HG03432 (cell line): ENCODE results near the gene CCL11.

Experiments used
- ATAC-seq: cut with Tn5 transposase; IDR thresholded peaks from one replicate; pipeline ENCODE4 v1.9.1; 2021; ENCODE audit warnings: mild to moderate bottlenecking, moderate library complexity; ENCODE audit not compliant: unreplicated experiment

The CCL11 gene

DNA sequence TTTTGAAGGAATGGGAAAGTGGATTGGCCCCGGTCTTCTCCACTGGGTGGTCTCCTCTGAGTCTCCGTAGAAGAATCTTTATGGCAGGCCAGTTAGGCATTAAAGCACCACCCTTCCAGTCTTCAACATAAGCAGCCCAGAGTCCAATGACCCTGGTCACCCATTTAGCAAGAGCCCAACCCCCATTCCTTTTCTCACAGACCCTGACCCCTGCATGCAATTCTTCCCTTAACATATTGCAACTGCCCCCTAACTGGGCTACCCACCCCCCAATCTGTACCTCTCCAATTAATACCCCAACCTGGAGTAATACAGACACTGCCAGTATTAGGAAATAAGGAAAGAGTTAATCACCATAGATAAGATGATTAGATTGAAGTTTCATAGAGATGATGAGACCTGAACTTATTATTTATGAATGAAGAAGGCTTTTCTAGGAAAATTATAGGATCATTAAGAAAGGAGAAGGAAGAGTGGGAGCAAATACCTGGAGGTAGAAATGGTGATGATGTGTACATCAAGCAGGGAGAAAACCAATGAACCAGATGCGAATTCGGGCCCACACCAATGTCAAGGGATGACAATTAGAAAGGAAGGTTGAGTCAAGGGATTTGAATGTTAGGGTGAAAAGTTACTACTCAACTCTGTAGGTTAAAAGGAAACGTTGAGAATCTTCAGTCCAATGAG, 28.1 kb upstream of the CCL11 start:
- no peak for ATAC-seq

GRCh38 chr17:34257986-34258326, 27.6 kb upstream of the CCL11 start:
- ATAC-seq, result no peak

DNA sequence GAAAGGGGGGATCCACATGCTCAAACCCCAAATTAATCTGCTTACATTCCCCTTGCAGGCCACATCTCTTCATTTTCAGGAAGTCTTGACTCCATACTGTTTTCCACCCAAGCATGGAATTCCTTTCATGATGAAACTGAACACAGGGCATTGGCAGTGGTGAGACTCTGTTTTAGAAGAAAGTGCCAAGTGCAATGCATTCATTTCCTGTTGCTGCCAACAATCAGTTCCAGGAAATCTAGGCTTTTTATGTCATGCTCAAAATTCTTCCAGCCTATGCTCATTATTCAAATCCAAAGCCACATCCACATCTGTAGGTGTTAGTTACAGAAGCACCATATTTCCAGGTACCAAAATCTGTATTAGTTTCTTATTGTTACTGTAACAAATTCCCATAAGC, 26.4 kb upstream of the CCL11 start:
- no peak for ATAC-seq

DNA sequence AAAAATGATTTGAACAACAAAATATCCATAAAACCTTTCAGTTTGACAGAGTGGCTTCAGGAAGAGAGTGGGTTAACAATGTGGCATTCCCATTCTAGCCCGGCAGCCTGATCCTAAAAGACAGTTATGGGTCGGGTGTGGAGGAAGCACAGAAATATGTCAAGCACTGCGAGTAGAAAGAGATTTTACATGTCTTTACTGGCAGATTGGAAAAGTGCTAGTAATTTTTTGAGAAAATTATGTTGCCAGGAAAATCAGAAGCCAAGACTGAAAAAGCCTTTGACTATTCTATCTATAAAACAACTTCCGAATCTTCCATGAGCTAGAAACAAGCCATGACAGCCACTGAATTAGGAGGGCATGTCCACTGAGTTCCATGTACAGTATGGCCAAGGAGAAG, 24.7 kb upstream of the CCL11 start:
- no peak for ATAC-seq

GRCh38 chr17:34261568-34262337, 23.8 kb upstream of the CCL11 start:
- ATAC-seq, result no peak

- no peak for ATAC-seq
Measured at GRCh38 chr17:34265711-34266110, 19.8 kb upstream of the CCL11 start.

DNA sequence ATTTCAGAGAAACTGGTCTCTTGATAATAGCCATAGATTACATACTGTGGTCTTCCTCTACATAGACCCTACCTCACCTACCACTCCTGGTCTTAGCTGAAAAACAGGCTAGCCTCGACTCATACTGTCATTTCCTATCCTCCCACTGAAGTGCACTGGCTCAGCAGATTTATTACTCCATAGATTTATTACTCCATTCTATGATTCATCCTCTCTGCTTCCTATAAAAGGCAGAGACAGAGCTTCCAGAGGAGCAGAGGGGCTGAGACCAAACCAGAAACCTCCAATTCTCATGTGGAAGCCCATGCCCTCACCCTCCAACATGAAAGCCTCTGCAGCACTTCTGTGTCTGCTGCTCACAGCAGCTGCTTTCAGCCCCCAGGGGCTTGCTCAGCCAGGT, 15.6 kb upstream of the CCL11 start, which contains the start of gene CCL7:
CCL7 (plus strand) TSS at position 253 of the 400 bp plus-strand sequence; CDS start at position 323, 70 bp downstream.
- no peak for ATAC-seq

GRCh38 chr17:34275881-34276280, 9.7 kb upstream of the CCL11 start:
- ATAC-seq, result no peak

DNA sequence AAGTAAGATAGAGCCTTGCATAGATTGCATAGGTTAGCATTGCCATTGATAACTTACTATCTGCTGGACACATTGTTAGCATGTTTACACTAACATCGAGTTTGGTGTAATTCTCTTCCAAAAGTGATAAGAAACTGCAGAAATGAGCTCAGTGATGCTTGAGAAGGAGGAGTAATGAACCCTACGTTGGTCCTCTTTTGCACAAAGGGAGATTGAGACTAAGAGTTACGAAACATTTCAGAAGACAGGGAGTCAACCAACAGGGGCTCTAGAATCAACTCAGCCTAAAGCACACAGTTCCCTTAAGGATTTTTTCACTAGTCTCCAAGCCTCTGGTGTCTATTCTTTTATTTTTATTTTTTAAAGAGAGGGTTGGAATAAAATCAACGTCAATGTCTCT, 8.7 kb upstream of the CCL11 start:
- ATAC-seq, result no peak

DNA sequence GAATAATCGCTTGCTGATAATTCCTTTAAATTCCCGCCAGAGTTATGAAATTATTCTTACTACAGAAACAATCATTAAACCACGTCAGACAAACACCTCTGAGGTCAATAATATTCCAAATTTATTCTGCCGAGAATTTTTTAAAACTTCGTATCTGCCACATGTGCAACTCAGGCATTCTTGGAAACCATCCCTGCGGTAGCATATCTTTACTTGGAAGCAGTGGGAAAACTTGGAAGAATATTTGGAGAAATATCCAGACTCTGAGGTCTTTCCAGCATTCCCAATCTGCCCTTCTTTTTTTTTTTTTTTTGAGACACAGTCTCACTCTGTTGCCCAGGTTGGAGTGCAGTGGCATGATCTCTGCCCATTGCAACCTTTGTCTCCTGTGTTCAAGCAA, 2.0 kb upstream of the CCL11 start:
- ATAC-seq, result no peak

GRCh38 chr17:34287875-34288274, 2.3 kb downstream of the CCL11 start:
- no peak for ATAC-seq

DNA sequence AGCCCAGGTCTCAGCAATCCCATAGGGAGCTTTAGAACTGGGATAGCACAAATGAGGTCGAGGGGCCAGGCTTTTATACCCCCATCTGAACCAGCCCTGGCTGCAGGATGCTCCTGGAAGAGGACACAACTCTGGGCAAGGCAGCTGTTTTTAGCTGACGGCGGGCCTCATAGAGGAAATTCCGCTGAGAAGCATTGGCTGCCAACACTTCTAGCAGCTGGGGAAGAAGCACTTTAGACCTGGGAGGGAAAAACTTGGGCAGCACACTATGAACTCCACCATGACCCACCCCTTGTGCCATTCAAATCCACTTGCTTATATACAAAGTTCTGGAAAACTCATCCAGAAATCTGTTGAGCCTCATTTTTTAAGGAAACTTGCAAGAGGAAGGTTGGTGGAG, 5.0 kb downstream of the CCL11 start:
- ATAC-seq, result no peak

DNA sequence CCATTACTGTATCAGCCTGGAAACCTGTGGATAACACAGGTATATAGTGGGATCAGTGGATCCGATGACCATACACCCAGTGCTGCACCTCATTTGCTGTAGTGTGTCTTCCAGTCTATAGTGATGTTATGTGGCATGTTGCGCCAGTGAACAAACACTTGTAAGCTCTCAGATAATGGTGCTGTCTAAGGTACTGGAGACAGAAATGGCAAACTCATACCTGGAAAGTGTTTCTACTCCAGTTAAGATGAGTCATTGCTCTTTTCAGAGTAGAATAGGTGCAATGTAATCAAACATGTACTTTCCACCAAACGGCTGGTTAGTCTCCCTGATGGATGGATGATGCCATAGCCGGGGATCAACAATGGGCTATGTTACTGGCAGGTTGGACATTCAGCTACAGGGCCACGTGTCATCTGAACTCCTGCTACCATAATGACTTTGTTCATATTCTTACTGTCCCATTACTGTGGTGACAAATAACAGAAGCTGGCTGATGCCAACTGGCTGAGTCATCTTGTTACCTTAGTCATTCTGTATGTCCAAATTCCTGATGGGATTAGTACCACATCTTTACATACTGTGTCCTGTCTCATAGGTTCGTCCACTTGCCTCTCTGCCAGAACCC, 6.3 kb downstream of the CCL11 start:
- no peak for ATAC-seq

DNA sequence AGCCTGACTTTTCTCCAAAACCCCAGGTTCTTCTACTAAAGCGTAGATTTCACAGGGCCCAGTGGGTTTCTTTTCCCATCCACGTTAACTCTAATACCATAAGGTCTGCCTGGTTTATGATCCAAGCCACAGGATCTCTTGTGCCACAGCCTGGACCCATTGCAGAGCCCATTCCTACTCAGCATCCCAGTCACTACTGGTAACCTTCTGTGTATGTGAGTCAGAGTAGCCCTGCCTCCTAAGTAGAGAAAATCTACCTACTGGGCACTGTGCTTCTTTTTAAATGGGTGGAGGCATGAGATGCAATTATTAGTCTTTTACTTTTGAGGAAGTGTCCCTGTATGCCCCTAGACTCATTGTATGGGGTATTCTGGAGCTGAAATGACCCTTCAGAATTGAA, 13.5 kb downstream of the CCL11 start:
- no peak for ATAC-seq

GRCh38 chr17:34299956-34300577, 14.5 kb downstream of the CCL11 start:
- no peak for ATAC-seq

DNA sequence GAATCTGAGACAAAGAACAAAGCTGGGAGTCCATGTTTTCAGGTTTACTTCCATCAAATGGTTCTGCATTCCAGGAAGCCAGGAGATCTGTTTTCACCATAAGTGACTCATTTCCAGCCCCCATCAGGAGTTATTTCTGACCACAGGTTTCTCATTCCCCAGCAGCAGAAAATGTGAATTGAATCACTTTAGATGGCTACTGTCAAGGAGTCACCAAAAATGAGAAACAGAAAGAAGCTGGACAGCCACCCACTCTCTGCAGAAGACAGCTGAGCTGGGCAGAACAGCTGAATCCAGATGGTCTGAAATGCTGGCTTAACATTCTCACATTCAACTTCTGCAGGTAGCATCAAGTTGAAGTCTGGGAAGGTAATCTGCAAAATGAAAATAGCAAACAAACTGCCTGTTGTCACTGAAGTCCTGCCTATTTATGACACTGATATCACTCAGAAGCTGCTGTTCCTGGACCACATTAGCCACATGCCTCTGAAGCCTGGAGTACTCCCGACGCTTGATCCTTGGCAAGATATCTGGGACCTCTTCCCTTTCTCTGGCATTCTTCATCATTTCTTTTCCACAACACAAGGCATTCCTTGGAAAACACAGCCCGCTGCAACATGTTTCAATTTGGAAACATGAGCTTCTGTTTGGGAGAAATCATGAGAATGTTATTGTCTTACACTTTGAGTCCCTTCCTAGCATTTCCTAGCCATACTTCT, 15.3 kb downstream of the CCL11 start:
- ATAC-seq, result no peak

- no peak for ATAC-seq
Measured at GRCh38 chr17:34301986-34302385, 16.4 kb downstream of the CCL11 start.

DNA sequence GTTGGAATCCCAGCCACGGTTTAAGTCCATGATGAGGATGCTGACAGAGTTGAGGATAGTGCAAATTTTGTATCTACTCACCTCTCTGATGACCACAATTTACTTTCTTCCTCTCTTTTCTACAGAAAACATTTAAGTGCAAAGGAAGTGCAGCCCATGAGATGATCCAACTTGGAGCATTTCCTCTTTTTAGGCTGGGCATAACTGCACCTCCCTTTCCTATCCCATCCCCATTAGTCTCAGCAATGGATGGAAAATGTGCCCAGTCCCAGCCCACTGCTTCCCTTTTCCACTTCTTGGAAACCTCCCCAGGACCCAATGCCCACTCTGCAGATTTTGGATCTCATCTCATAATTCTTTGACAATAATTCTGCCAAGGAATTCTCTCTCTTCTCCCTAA, 17.1 kb downstream of the CCL11 start:
- no peak for ATAC-seq

DNA sequence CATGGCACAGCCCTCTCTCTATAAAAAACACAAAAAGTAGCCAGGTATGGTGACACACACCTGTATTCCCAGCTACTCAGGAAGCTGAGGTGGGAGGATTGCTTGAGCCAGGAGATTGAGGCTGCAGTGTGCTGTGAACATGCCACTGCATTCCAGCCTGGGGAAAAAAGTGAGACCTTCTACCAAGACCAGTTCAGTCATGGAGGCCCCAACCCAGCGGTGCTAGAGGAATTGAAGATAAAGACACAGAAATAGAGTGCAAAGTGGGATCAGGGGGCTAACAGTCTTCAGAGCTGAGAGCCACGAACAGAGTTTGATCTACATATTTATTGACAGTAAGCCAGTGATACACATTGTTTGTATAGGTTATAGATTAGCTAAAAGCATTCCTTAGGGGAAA, 18.1 kb downstream of the CCL11 start:
- no peak for ATAC-seq

DNA sequence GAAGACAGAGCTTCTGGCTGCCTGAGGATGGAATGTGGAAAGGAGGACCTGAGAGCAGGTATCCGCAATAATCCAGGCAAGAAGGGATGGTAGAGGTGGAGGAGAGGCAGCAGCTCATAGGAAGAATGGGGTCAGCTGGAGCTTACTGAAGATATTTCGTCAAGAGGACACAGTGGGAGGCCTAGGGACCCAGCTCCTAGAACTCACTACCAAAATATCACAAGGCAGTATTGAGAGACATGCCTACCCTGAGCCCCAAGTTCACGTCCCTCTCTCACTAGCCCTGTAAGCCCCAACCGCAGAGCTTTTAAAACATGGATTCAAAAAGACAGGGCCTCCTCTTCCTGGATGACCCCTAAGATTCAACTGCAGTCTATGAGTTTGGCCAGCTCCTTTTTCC, 19.5 kb downstream of the CCL11 start:
- no peak for ATAC-seq

GRCh38 chr17:34305606-34306005, 20.1 kb downstream of the CCL11 start:
- no peak for ATAC-seq
